ENCODE results near the gene TNFAIP3.
"Not testable (repeated sequence)": the region's sequence is repeated elsewhere in the genome, so short reads cannot be mapped to it uniquely, and the experiment has no call there.

The TNFAIP3 gene

GRCh38 chr6:137879885-137880745 is 13.1 kb downstream of the TNFAIP3 start:
- no peak for DNase-seq

GRCh38 chr6:137880746-137881521 is 13.9 kb downstream of the TNFAIP3 start:
- DNase-seq, result no peak

GRCh38 chr6:137881522-137881886 is 14.4 kb downstream of the TNFAIP3 start:
- no peak for DNase-seq

- no peak for DNase-seq
Observed at GRCh38 chr6:137882225-137882961, 15.3 kb downstream of the TNFAIP3 start.

- no peak for DNase-seq
Observed at GRCh38 chr6:137883400-137884148, 16.5 kb downstream of the TNFAIP3 start.

- no peak for DNase-seq
Observed at GRCh38 chr6:137884149-137884909, 17.3 kb downstream of the TNFAIP3 start.

- not testable (repeated sequence) for DNase-seq
Observed at GRCh38 chr6:137884910-137885229, 17.8 kb downstream of the TNFAIP3 start.

- DNase-seq, result not testable (repeated sequence)
Observed at GRCh38 chr6:137886226-137886625, 19.2 kb downstream of the TNFAIP3 start.

GRCh38 chr6:137890983-137891537 is 24.0 kb downstream of the TNFAIP3 start:
- no peak for DNase-seq

GRCh38 chr6:137892271-137892708 is 25.2 kb downstream of the TNFAIP3 start:
- DNase-seq, result no peak

GRCh38 chr6:137893181-137893580 is 26.1 kb downstream of the TNFAIP3 start:
- no peak for DNase-seq

- DNase-seq, result no peak
Observed at GRCh38 chr6:137893726-137894125, 26.7 kb downstream of the TNFAIP3 start.

- DNase-seq, result not testable (repeated sequence)
Observed at GRCh38 chr6:137894378-137894777, 27.3 kb downstream of the TNFAIP3 start.

GRCh38 chr6:137894779-137895385 is 27.8 kb downstream of the TNFAIP3 start:
- no peak for DNase-seq

- DNase-seq, result no peak
Observed at GRCh38 chr6:137896647-137897046, 29.6 kb downstream of the TNFAIP3 start.

GRCh38 chr6:137900815-137901214 is 33.8 kb downstream of the TNFAIP3 start:
- DNase-seq, result no peak

GRCh38 chr6:137901454-137901853 is 34.4 kb downstream of the TNFAIP3 start:
- DNase-seq, result no peak

- no peak for DNase-seq
Observed at GRCh38 chr6:137902699-137903098, 35.6 kb downstream of the TNFAIP3 start.

GRCh38 chr6:137903274-137903932 is 36.3 kb downstream of the TNFAIP3 start:
- no peak for DNase-seq
